ENCODE data around the gene EIF2S2.

- TF ChIP-seq EZH2phosphoT487 (IDR thresholded peaks at IDR 0.05; ENCODE audit: insufficient read depth, low read depth) (no peak), EZH2 (IDR thresholded peaks at IDR 0.05; ENCODE audit: insufficient read depth, poor library complexity, severe bottlenecking) (no peak)
Observed at GRCh38 chr20:34049389-34049788, 62.7 kb downstream of the EIF2S2 start.

Measured in GM23248 (cell line).